Loucy (cell line): Measurements from ENCODE around the gene MAPK8IP2.

Source experiments
- H2AFZ ChIP-seq: fragments of 200-600 bp; sonication (generic); 2 replicates; pipeline ENCODE4 v1.6.0; 2016; ENCODE audit warnings: antibody characterized with exemption, mild to moderate bottlenecking, low read length, moderate library complexity
- H3F3A ChIP-seq: fragments of 200-600 bp; 2 replicates; pipeline ENCODE4 v1.6.0; 2016; ENCODE audit warnings: antibody characterized with exemption, low read depth, mild to moderate bottlenecking
- H3K27me3 ChIP-seq: fragments of 200-600 bp; sonication (generic); 2 replicates; pipeline ENCODE4 v1.6.1; 2014; ENCODE audit warnings: low read length, mild to moderate bottlenecking; ENCODE audit not compliant: insufficient read depth, poor library complexity, severe bottlenecking
- H3K36me3 ChIP-seq: fragments of 200-600 bp; sonication (generic); 2 replicates; pipeline ENCODE4 v1.6.1; 2016; ENCODE audit warnings: low read length; ENCODE audit not compliant: insufficient read depth
- H3K4me1 ChIP-seq: fragments of 200-600 bp; sonication (generic); 2 replicates; pipeline ENCODE4 v1.5.1; 2014; ENCODE audit warnings: low read length, mild to moderate bottlenecking; ENCODE audit not compliant: insufficient read depth, poor library complexity, severe bottlenecking
- H3K4me2 ChIP-seq: fragments of 200-600 bp; sonication (generic); 2 replicates; pipeline ENCODE4 v1.6.0; 2014; ENCODE audit warnings: antibody characterized with exemption, low read length, low read depth, mild to moderate bottlenecking; ENCODE audit not compliant: poor library complexity, severe bottlenecking
- H3K4me3 ChIP-seq: fragments of 200-600 bp; sonication (generic); 2 replicates; pipeline ENCODE4 v1.5.1; 2014; ENCODE audit warnings: low read length, mild to moderate bottlenecking, mixed read lengths; ENCODE audit not compliant: poor library complexity, severe bottlenecking
- H3K79me2 ChIP-seq: fragments of 200-600 bp; sonication (generic); 2 replicates; pipeline ENCODE4 v1.6.1; 2014; ENCODE audit warnings: low read length; ENCODE audit not compliant: insufficient read depth
- H3K9ac ChIP-seq: fragments of 200-600 bp; sonication (generic); 2 replicates; pipeline ENCODE4 v1.6.0; 2014; ENCODE audit warnings: mild to moderate bottlenecking, low read depth, low read length, moderate library complexity; ENCODE audit not compliant: poor library complexity, severe bottlenecking
- H3K9me2 ChIP-seq: fragments of 200-600 bp; sonication (generic); replicated peaks from 2 replicates; pipeline ENCODE4 v1.6.1; 2016; ENCODE audit warnings: low read depth, low read length, mixed read lengths
- H3K9me3 ChIP-seq: fragments of 200-600 bp; sonication (generic); 2 replicates; pipeline ENCODE4 v1.6.1; 2014; ENCODE audit warnings: mild to moderate bottlenecking, antibody characterized with exemption, low read length, low read depth; ENCODE audit not compliant: insufficient read depth
- H4K20me1 ChIP-seq: fragments of 200-600 bp; sonication (generic); 2 replicates; pipeline ENCODE4 v1.6.0; 2014; ENCODE audit warnings: antibody characterized with exemption, low read length, mild to moderate bottlenecking; ENCODE audit not compliant: insufficient read depth, poor library complexity, severe bottlenecking
- EZH2phosphoT487 ChIP-seq: fragments of 200-600 bp; IDR thresholded peaks from 2 replicates; pipeline ENCODE4 v1.6.1; 2018; ENCODE audit warnings: antibody characterized with exemption, mild to moderate bottlenecking, moderate library complexity, borderline replicate concordance
- TF ChIP-seq, protein P1 (sequence below): fragments of 200-600 bp; sonication (generic); conservative IDR thresholded peaks from 2 replicates; pipeline ENCODE4 v1.5.1; 2014; ENCODE audit warnings: mild to moderate bottlenecking, antibody characterized with exemption, low read length

The MAPK8IP2 gene

DNA sequence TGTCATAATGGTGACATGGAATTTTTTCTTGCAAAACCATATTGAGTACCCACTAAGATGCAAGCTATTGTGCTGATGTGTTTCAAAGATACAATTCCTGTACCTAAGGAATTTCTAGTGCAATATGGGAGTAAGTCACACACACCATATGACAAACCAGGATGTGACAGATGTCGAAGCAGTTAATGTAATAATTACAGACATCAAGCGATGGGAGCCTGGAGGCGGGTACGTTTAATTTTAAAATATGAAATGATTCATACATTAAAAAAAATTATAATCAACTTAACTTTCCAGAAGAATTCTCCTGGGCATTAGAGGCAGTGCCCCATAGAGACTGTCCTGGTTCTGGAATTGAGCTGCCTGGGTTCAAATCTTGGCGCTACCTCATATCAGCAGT lies 43.9 kb upstream of the MAPK8IP2 start:
- Histone ChIP-seq H3K4me3 (no peak overlapping the region), H3K36me3 (no peaks in the 10 kb centered on the region), H3K79me2 (no peaks in the 10 kb centered on the region), H3K9ac (no peak overlapping the region), H3K4me2 (no peak overlapping the region), H3F3A (no peaks in the 10 kb centered on the region), H3K9me3 (no peaks in the 10 kb centered on the region), H3K9me2 (no peaks in the 10 kb centered on the region), H3K4me1 (peaks cover 2% of the 10 kb centered on the region), H3K27me3 (no peaks in the 10 kb centered on the region), H2AFZ (no peak overlapping the region), H4K20me1 (no peaks in the 10 kb centered on the region)
- TF ChIP-seq EZH2phosphoT487 = no peak
- TF ChIP-seq, protein P1, sequence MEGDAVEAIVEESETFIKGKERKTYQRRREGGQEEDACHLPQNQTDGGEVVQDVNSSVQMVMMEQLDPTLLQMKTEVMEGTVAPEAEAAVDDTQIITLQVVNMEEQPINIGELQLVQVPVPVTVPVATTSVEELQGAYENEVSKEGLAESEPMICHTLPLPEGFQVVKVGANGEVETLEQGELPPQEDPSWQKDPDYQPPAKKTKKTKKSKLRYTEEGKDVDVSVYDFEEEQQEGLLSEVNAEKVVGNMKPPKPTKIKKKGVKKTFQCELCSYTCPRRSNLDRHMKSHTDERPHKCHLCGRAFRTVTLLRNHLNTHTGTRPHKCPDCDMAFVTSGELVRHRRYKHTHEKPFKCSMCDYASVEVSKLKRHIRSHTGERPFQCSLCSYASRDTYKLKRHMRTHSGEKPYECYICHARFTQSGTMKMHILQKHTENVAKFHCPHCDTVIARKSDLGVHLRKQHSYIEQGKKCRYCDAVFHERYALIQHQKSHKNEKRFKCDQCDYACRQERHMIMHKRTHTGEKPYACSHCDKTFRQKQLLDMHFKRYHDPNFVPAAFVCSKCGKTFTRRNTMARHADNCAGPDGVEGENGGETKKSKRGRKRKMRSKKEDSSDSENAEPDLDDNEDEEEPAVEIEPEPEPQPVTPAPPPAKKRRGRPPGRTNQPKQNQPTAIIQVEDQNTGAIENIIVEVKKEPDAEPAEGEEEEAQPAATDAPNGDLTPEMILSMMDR = no peak

DNA sequence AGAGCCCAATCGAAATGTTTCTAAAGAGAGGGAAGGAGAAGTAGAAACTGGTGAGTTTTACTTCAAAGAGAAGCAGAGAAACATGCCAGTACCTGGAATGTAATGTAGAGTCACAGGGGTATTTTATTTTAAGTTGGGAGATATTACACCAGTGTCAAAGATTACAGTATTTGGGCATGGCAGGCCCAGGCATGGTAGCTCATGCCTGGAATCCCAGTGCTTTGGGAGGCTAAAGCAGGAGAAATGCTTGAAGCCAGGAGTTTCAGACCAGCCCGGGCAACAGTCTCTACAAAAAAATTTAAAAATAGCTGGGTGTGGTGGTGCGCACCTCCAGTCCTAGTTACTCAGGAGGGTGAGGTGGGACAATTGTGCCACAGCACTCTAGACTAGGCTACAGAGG lies 40.6 kb upstream of the MAPK8IP2 start:
- Histone ChIP-seq H3F3A (no peaks in the 10 kb centered on the region), H3K27me3 (no peaks in the 10 kb centered on the region), H3K9me3 (no peaks in the 10 kb centered on the region), H3K4me3 (no peak overlapping the region), H3K4me1 (peaks cover 10% of the 10 kb centered on the region), H3K36me3 (no peaks in the 10 kb centered on the region), H3K79me2 (no peaks in the 10 kb centered on the region), H4K20me1 (no peaks in the 10 kb centered on the region), H3K9ac (no peak overlapping the region), H3K9me2 (no peaks in the 10 kb centered on the region), H3K4me2 (no peak overlapping the region), H2AFZ (no peak overlapping the region)
- TF ChIP-seq, protein P1 = no peak
- no peak for TF ChIP-seq EZH2phosphoT487

DNA sequence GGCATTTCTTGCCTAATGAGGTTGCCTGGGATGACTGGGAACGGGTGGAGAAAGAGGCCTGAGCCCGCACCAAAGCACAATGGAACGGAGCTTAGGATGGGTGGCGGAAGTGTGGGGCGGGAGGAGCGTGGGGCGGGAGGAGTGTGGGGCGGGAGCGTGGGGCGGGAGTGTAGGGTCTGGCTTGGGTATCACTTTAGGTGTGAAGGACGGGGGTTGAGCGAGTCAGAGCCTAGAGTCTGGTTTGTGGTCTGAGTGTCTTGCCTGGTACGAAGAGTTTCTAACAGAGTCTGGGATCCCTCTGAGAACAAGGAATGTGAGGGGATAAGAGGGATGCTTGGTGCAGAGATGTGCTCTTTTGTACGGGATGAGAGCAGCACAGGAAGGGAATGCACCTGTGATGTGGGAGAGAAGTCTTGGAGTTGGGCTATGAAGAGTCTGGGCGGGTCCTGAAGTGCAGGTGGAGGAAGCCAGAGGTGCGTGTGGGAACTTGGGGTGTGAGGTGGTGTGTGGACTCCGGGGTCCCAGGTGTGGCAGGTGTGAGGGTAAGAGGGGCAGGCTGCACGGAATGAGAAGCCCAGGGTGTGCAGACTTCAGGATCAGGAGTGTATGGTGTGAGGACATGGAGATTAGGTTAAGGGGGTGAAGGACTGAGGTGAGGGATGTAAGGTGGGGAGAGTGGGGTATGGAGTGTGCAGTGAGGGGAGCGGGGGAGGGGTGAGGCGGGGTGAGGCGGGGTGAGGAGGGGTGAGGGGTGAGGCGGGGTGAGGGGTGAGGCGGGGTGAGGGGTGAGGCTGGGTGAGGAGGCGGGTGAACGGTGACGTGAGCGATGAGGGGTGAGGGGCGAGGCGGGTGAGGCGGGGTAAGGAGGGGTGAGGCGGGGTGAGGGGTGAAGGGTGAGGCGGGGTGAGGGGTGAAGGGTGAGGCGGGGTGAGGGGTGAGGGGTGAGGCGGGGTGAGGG lies 38.9 kb upstream of the MAPK8IP2 start:
- Histone ChIP-seq H3K9me3 (no peaks in the 10 kb centered on the region), H4K20me1 (no peaks in the 10 kb centered on the region), H3K9ac (no peak overlapping the region), H2AFZ (no peak overlapping the region), H3F3A (no peaks in the 10 kb centered on the region), H3K9me2 (no peaks in the 10 kb centered on the region), H3K36me3 (no peaks in the 10 kb centered on the region), H3K27me3 (no peaks in the 10 kb centered on the region), H3K79me2 (no peaks in the 10 kb centered on the region), H3K4me2 (no peak overlapping the region), H3K4me3 (no peak overlapping the region), H3K4me1 (peaks cover 10% of the 10 kb centered on the region)
- TF ChIP-seq, protein P1 = no peak
- TF ChIP-seq EZH2phosphoT487 = no peak
